Raji (cell line): ENCODE results near the gene TDG.

Source experiments
- POLR2A ChIP-seq: IDR thresholded peaks from 2 replicates; pipeline ENCODE4 v1.6.1; 2011; ENCODE audit warnings: low read depth, low read length, control low read depth; ENCODE audit not compliant: insufficient read depth

TDG gene

GRCh38 chr12:103994235-103994634, 28.6 kb downstream of the TDG start:
- TF ChIP-seq POLR2A = no peak

GRCh38 chr12:103996595-103996994, 30.9 kb downstream of the TDG start:
- TF ChIP-seq POLR2A = no peak

- no peak for TF ChIP-seq POLR2A
Measured at GRCh38 chr12:103997286-103997900, 31.7 kb downstream of the TDG start.

DNA sequence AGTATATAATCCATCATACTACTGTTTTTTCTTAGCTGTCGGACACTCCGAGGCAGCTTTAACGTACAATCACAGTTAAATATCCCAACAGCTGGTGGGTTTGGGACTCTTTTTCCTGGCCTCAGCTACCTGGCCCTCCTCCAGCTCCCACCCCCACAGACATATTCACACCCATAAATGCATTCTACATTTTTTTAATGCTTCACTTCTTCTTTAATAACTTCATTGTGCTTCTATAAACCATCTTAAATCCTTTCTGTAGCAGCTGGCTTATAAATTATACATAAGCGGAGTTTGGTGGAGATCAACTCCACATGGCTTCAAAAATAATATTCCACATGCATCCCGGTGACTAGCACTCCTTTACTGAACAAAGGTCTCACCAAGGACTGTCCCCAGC, 33.3 kb downstream of the TDG start:
- TF ChIP-seq POLR2A = no peak

DNA sequence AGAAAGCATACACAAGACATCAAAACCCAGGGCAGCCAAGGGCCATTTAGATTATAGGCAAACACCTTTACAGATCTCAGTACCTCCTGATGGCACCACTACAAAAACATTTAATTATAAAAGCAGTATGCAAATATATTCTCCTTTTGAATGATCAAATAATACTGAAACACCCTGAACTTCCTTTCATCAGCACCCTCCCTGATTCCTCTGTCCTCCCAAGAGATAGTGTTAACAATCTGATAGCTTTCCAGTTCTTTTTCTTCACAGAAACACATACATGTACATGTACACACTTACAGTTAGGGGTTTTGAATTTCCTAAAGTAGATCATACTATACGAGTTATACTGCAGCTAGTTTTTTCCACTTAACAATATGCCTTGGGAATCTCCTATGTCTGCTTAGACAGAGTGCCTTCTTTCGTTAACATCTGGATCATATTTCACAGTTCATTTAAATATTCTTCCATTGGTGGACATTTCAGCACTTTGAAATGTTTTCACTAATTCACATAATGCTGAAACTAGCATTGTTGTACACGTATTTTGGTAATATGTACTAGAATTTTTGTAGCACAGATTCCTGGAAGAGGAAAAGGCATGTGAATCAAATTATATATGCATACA, 35.2 kb downstream of the TDG start:
- TF ChIP-seq POLR2A = no peak

- TF ChIP-seq POLR2A = no peak
Measured at GRCh38 chr12:104002686-104003085, 37.0 kb downstream of the TDG start.

DNA sequence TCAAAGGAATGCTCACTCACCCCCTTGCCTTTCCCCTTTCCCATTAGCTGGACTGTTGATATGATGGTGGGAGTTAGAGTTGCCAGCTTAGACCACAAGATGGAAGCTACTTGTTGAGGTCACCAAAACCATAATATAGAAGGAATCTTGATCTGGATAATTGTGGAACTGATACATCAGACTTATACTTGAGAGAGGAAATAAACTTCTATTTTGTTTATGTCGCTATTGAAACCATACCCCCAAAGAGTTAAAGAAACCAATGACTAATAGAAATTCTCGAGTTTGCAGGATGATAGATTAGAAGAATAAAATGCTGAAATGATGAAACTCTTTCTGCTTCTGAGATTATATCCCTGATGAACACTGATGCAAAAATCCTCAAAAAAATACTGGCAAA, 37.9 kb downstream of the TDG start:
- TF ChIP-seq POLR2A = no peak

DNA sequence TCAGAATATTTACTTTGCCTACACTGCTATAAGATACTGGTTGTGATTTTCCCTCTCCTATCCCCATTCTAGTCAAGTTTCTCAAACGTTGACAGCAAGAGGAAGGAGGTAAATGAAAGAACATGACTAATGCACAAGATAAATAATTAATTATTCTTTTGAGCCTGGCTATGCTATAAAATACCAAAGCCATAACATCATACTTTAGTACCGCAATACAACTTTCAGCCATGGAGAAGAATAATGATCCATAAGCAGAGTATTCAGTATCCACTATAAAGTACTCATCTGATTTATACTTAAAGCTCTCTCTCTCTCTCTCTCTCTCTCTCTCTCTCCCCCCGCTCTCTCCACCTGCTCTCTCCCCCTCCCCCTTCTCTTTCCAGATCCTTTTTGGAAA, 41.3 kb downstream of the TDG start:
- TF ChIP-seq POLR2A = no peak

DNA sequence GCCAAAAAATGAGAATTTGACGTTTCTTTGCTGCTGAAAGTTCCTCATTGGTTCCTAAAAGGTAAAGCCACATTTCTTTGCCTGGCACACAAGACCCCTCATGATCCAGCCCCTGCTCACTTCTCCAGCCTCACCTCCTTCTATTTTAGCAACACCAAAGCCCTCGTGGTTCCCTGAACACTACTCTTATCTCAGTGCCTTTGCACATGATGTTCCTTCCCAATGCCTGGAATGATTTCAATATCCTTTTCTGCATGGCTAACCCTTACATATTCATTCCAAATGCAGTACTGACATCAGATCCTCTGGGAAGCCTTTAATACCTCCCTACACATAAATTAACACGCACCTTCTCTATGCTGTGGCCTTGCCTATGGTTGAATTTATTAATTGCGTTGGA, 44.4 kb downstream of the TDG start:
- no peak for TF ChIP-seq POLR2A

GRCh38 chr12:104010606-104011169, 45.0 kb downstream of the TDG start:
- no peak for TF ChIP-seq POLR2A

DNA sequence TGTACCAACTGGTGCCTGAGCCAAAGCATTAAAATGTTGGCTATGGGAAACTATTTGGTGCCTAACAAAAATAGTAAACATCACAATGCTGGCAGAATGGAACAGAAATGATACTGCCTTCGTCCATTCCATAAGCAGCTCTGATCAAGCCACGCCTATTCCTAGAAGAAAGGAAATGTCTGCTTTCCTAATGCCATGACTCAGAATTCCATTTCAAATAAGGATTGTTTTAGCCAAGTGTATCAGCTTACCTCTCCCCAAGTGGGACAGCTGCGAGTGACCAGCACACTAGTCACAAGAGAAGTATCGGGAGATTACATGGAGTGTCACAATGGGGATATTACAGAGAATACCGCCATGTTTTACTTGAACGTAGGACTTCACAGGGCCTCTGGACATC, 45.6 kb downstream of the TDG start:
- no peak for TF ChIP-seq POLR2A

GRCh38 chr12:104012331-104012730, 46.7 kb downstream of the TDG start:
- no peak for TF ChIP-seq POLR2A

DNA sequence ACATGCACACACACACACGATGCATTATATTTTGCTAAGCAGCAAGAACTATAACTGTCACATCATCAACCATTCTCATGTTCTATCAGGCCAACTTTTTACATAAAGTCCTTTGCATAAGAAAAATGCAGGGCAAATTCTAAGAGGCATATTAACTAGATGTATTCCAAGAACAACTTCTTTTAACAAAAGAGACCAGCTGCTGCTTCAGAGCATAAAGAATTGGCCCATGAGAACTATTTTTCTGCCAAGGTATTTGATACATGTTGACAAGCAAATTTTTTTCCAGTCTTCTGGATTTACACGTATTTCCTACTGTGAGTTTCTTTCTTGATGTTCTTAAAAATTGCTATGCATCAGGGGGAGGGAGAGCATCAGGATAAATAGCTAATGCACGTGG, 57.1 kb downstream of the TDG start:
- no peak for TF ChIP-seq POLR2A

GRCh38 chr12:104023710-104024109, 58.0 kb downstream of the TDG start:
- TF ChIP-seq POLR2A = no peak

DNA sequence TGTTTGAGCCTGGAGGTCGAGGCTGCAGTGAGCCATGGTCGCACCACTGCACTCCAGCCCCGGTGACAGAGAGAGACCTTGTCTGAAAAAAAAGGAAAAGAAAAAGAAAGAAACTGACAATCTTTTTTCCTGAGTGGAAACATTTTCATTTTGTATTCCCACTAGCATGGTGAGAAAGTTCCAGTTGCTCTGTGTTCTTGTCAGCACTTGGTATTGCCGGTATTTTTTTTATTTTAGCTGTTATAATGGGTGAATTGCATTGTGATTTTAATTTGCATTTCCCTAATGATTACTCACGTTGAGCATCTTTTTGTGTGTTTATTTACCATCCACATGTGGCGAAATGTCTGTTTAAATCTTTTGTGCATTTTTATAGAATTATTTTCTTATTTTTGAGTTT, 58.7 kb downstream of the TDG start:
- no peak for TF ChIP-seq POLR2A

GRCh38 chr12:104025771-104026170, 60.1 kb downstream of the TDG start:
- TF ChIP-seq POLR2A = no peak
